H9 (cell line): ENCODE data around the gene LARP4. TPM values are rescaled to one million over a fixed set of nuclear protein-coding genes. Genes with fewer than 3 reads are reported as not detected.

ENCODE experiments used
- DNase-seq: peaks from one replicate; pipeline ENCODE4 v3.0.0-alpha.2; 2017
- H2AFZ ChIP-seq: one replicate; pipeline ENCODE4 v1.6.1; 2013; ENCODE audit warnings: mild to moderate bottlenecking, low read length, control low read depth, moderate library complexity
- H2AK5ac ChIP-seq: 2 replicates; pipeline ENCODE4 v1.6.1; 2013; ENCODE audit warnings: low read length, control low read depth, mixed read lengths; ENCODE audit not compliant: insufficient read length
- H2BK120ac ChIP-seq: one replicate; pipeline ENCODE4 v1.6.1; 2013; ENCODE audit warnings: low read depth, mild to moderate bottlenecking, low read length, control low read depth, inconsistent platforms; ENCODE audit not compliant: poor library complexity, severe bottlenecking
- H2BK12ac ChIP-seq: 2 replicates; pipeline ENCODE4 v1.6.1; 2013; ENCODE audit warnings: low read length, control low read depth, mixed read lengths, low read depth; ENCODE audit not compliant: insufficient read length
- H2BK15ac ChIP-seq: 2 replicates; pipeline ENCODE4 v1.6.1; 2013; ENCODE audit warnings: low read depth, low read length, control low read depth
- H2BK20ac ChIP-seq: one replicate; pipeline ENCODE4 v1.6.1; 2013; ENCODE audit warnings: low read depth, mild to moderate bottlenecking, low read length, control low read depth, inconsistent platforms; ENCODE audit not compliant: poor library complexity, severe bottlenecking
- H2BK5ac ChIP-seq: 2 replicates; pipeline ENCODE4 v1.6.1; 2013; ENCODE audit warnings: low read length, control low read depth, mixed read lengths; ENCODE audit not compliant: insufficient read length
- H3K14ac ChIP-seq: 2 replicates; pipeline ENCODE4 v1.6.1; 2013; ENCODE audit warnings: low read length, control low read depth; ENCODE audit not compliant: insufficient read depth
- H3K18ac ChIP-seq: 2 replicates; pipeline ENCODE4 v1.6.1; 2013; ENCODE audit warnings: low read depth, mild to moderate bottlenecking, mixed read lengths, low read length, control low read depth; ENCODE audit not compliant: insufficient read length
- H3K23ac ChIP-seq: 2 replicates; pipeline ENCODE4 v1.6.1; 2013; ENCODE audit warnings: low read length, control low read depth, mixed read lengths, low read depth; ENCODE audit not compliant: insufficient read length
- H3K23me2 ChIP-seq: 2 replicates; pipeline ENCODE4 v1.6.1; 2013; ENCODE audit warnings: low read depth, mild to moderate bottlenecking, mixed read lengths, low read length, control low read depth; ENCODE audit not compliant: insufficient read length, poor library complexity, severe bottlenecking
- H3K27ac ChIP-seq: 2 replicates; pipeline ENCODE4 v1.5.1; 2013; ENCODE audit warnings: low read length, control low read depth, mixed read lengths, low read depth; ENCODE audit not compliant: insufficient read length
- H3K27me3 ChIP-seq: 2 replicates; pipeline ENCODE4 v1.6.1; 2013; ENCODE audit warnings: low read length, control low read depth, inconsistent platforms; ENCODE audit not compliant: insufficient read depth
- H3K4ac ChIP-seq: 2 replicates; pipeline ENCODE4 v1.6.1; 2013; ENCODE audit warnings: low read depth, mild to moderate bottlenecking, control low read depth, inconsistent platforms, low read length, moderate library complexity
- H3K4me1 ChIP-seq: 2 replicates; pipeline ENCODE4 v1.6.1; 2013; ENCODE audit warnings: low read length, control low read depth, inconsistent platforms; ENCODE audit not compliant: insufficient read depth
- H3K4me2 ChIP-seq: 2 replicates; pipeline ENCODE4 v1.6.1; 2013; ENCODE audit warnings: low read length, control low read depth, mixed read lengths; ENCODE audit not compliant: insufficient read length, insufficient read depth
- H3K56ac ChIP-seq: 2 replicates; pipeline ENCODE4 v1.6.1; 2013; ENCODE audit warnings: low read depth, mild to moderate bottlenecking, mixed read lengths, low read length, control low read depth; ENCODE audit not compliant: insufficient read length
- H3K79me1 ChIP-seq: 2 replicates; pipeline ENCODE4 v1.6.1; 2013; ENCODE audit warnings: low read depth, mild to moderate bottlenecking, moderate library complexity, low read length, control low read depth, inconsistent platforms; ENCODE audit not compliant: insufficient read depth, poor library complexity, severe bottlenecking
- H3K79me2 ChIP-seq: 2 replicates; pipeline ENCODE4 v1.6.1; 2013; ENCODE audit warnings: low read length, control low read depth, inconsistent platforms; ENCODE audit not compliant: insufficient read depth
- H3K9ac ChIP-seq: 2 replicates; pipeline ENCODE4 v1.6.1; 2013; ENCODE audit warnings: low read length, control low read depth, mixed read lengths; ENCODE audit not compliant: insufficient read length; ENCODE audit errors: extremely low read depth
- H3K9me3 ChIP-seq: one replicate; pipeline ENCODE4 v1.6.1; 2013; ENCODE audit warnings: low read depth, low read length, inconsistent platforms; ENCODE audit not compliant: control insufficient read depth
- H3T11ph ChIP-seq: one replicate; pipeline ENCODE4 v1.6.1; 2013; ENCODE audit warnings: mild to moderate bottlenecking, low read length, control low read depth, inconsistent platforms
- H4K20me1 ChIP-seq: one replicate; pipeline ENCODE4 v1.6.1; 2013; ENCODE audit not compliant: control insufficient read depth, insufficient read length, insufficient read depth
- H4K5ac ChIP-seq: 2 replicates; pipeline ENCODE4 v1.6.1; 2013; ENCODE audit warnings: low read depth, mild to moderate bottlenecking, mixed read lengths, low read length, control low read depth; ENCODE audit not compliant: insufficient read length
- H4K8ac ChIP-seq: replicated peaks from 2 replicates; pipeline ENCODE4 v1.6.1; 2013; ENCODE audit warnings: low read length, control low read depth, mixed read lengths, low read depth; ENCODE audit not compliant: insufficient read length
- H4K91ac ChIP-seq: 2 replicates; pipeline ENCODE4 v1.6.1; 2013; ENCODE audit warnings: low read depth, mild to moderate bottlenecking, moderate library complexity, mixed read lengths, low read length, control low read depth; ENCODE audit not compliant: insufficient read length
- H3K27ac Mint-ChIP-seq, 3 experiments: 2 replicates in 2 of 3; 3 replicates in 1 of 3; pipeline ENCODE4 v1.8.0; 2020 to 2021; ENCODE audit warnings: mixed read lengths in 3 of 3, mild to moderate bottlenecking in 1 of 3, moderate library complexity in 1 of 3
- H3K27me3 Mint-ChIP-seq: 2 replicates; pipeline ENCODE4 v1.8.0; 2021; ENCODE audit warnings: low read depth, mild to moderate bottlenecking, moderate library complexity, mixed read lengths
- H3K36me3 Mint-ChIP-seq, 3 experiments: 2 replicates in 2 of 3; 3 replicates in 1 of 3; pipeline ENCODE4 v1.8.0; 2020 to 2021; ENCODE audit warnings: low read depth in 3 of 3, mixed read lengths in 3 of 3; ENCODE audit not compliant: insufficient read depth in 1 of 3
- H3K4me1 Mint-ChIP-seq, 2 experiments: 2 replicates each; pipeline ENCODE4 v1.8.0; 2020; ENCODE audit warnings: mixed read lengths in 2 of 2
- H3K4me3 Mint-ChIP-seq, 2 experiments: 2 replicates in 1 of 2; 3 replicates in 1 of 2; pipeline ENCODE4 v1.8.0; 2020 to 2021; ENCODE audit warnings: mild to moderate bottlenecking in 2 of 2, mixed read lengths in 2 of 2, moderate library complexity in 1 of 2
- H3K9me3 Mint-ChIP-seq, 2 experiments: 2 replicates in 1 of 2; 3 replicates in 1 of 2; pipeline ENCODE4 v1.8.0; 2020; ENCODE audit warnings: mild to moderate bottlenecking in 2 of 2, mixed read lengths in 2 of 2, moderate library complexity in 1 of 2
- WGBS: extraction: QIAGEN DNeasy Blood & Tissue Kit; methylation state at CpG from one replicate; pipeline ENCODE4 v1.1.7; 2013; ENCODE audit warnings: missing lambda C conversion rate, low lambda C conversion rate, mixed read lengths; ENCODE audit not compliant: insufficient read length; ENCODE audit errors: extremely low coverage; 5-methylcytosine and 5-hydroxymethylcytosine counted together
- total RNA-seq: library from RNA; stranded (reverse); gene quantifications from 2 replicates; pipeline ENCODE4 v1.2.1, GENCODE V29; 2021
- TF ChIP-seq, protein P1 (sequence below): fragments of 200-600 bp; sonication (generic); conservative IDR thresholded peaks from 3 replicates; pipeline ENCODE4 v1.8.0; 2021; ENCODE audit warnings: antibody characterized with exemption, mild to moderate bottlenecking

Gene LARP4
- total RNA-seq, 1 experiment from 2014 or later: 82.3 TPM

DNA sequence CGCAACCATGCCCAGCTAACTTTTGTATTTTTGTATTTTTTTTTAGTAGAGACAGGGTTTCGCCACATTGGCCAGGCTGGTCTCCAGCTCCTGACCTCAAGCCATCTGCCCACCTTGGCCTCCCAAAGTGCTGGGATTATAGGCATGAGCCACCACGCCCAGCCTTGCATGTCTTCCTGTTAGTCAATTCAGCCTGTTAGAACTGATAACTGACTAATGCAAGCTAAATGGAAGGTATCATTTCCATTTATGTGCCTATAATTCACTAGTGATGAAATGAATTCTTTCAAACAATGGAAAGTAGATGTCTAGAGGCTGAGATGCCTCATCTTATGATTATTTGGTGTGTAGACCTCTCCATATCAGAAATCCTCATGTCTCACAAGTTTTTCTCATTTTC is 66.8 kb downstream of the LARP4 start:
- Histone ChIP-seq H3K79me2 (no peaks in the 10 kb centered on the region), H2BK120ac (no peak overlapping the region), H3K4me2 (no peak overlapping the region), H3K23ac (no peak overlapping the region), H2AK5ac (no peak overlapping the region), H3K18ac (no peak overlapping the region), H4K5ac (no peak overlapping the region), H3K56ac (no peak overlapping the region), H2BK5ac (no peak overlapping the region), H3T11ph (no peak overlapping the region), H3K4ac (no peak overlapping the region), H4K20me1 (no peaks in the 10 kb centered on the region), H2AFZ (no peak overlapping the region), H3K27me3 (no peaks in the 10 kb centered on the region), H4K91ac (no peak overlapping the region), H3K23me2 (no peaks in the 10 kb centered on the region), H3K9me3 (no peaks in the 10 kb centered on the region), H3K14ac (no peak overlapping the region), H3K9ac (no peak overlapping the region), H3K4me1 (no peaks in the 10 kb centered on the region), H2BK20ac (no peak overlapping the region), H3K79me1 (no peaks in the 10 kb centered on the region), H2BK12ac (no peak overlapping the region), H2BK15ac (no peak overlapping the region), H3K27ac (no peak overlapping the region), H4K8ac (no peak overlapping the region)
- TF ChIP-seq, protein P1, sequence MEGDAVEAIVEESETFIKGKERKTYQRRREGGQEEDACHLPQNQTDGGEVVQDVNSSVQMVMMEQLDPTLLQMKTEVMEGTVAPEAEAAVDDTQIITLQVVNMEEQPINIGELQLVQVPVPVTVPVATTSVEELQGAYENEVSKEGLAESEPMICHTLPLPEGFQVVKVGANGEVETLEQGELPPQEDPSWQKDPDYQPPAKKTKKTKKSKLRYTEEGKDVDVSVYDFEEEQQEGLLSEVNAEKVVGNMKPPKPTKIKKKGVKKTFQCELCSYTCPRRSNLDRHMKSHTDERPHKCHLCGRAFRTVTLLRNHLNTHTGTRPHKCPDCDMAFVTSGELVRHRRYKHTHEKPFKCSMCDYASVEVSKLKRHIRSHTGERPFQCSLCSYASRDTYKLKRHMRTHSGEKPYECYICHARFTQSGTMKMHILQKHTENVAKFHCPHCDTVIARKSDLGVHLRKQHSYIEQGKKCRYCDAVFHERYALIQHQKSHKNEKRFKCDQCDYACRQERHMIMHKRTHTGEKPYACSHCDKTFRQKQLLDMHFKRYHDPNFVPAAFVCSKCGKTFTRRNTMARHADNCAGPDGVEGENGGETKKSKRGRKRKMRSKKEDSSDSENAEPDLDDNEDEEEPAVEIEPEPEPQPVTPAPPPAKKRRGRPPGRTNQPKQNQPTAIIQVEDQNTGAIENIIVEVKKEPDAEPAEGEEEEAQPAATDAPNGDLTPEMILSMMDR: no peak
- DNase-seq: no peak
- Mint-ChIP-seq H3K4me1 (no peaks in the 10 kb centered on the region), H3K27me3 (no peaks in the 10 kb centered on the region), H3K9me3 (no peaks in the 10 kb centered on the region), H3K27ac (no peak overlapping the region; a peak in 1 of 7 replicates), H3K4me3 (no peak overlapping the region), H3K36me3 (peaks cover 37 to 78% (median 63%) of the 10 kb centered on the region in 3 experiments)
- no CpG with 5 or more reads among the region's 3 CpGs for WGBS
